Heart left ventricle (tissue), 16 donors: ENCODE measurements around the gene DCAF6. TPM values are rescaled to one million over a fixed set of nuclear protein-coding genes. Genes with fewer than 3 reads are reported as not detected.

Experiments used
- ATAC-seq, 4 donors: fragments of 200-7000 bp; cut with Tn5 transposase; one replicate each; pipeline ENCODE4 v1.9.1; 2020 to 2022; ENCODE audit warnings: moderate library complexity in 4 of 4, mild to moderate bottlenecking in 3 of 4, moderate number of reproducible peaks in 1 of 4
- DNase-seq, 5 donors: peaks; one replicate each; pipeline ENCODE4 v3.0.0-alpha.2; 2020
- H3K27ac ChIP-seq, 12 donors: fragments of 200-600 bp; sonication (generic) in 4 of 12; one replicate each; pipeline versions ENCODE4 v1.5.0 to v1.8.0; 2016 to 2022; ENCODE audit warnings: mild to moderate bottlenecking in 2 of 12
- H3K27me3 ChIP-seq, 9 donors: fragments of 200-600 bp; sonication (generic) in 2 of 9; one replicate each; pipeline versions ENCODE4 v1.5.1 to v1.8.0; 2016 to 2022; ENCODE audit warnings: mild to moderate bottlenecking in 3 of 9
- H3K36me3 ChIP-seq, 9 donors: fragments of 200-600 bp; sonication (generic) in 2 of 9; one replicate each; pipeline versions ENCODE4 v1.5.0 to v1.8.0; 2018 to 2022; ENCODE audit warnings: mild to moderate bottlenecking in 2 of 9
- H3K4me1 ChIP-seq, 12 donors: fragments of 200-600 bp; sonication (generic) in 4 of 12; one replicate each; pipeline versions ENCODE4 v1.5.0 to v1.8.0; 2016 to 2022; ENCODE audit warnings: mild to moderate bottlenecking in 3 of 12
- H3K4me3 ChIP-seq, 12 donors: fragments of 200-600 bp; sonication (generic) in 4 of 12; one replicate each; pipeline versions ENCODE4 v1.5.0 to v1.8.0; 2017 to 2022; ENCODE audit warnings: mild to moderate bottlenecking in 9 of 12, moderate library complexity in 4 of 12
- H3K9me3 ChIP-seq, 12 donors: fragments of 200-600 bp; sonication (generic) in 4 of 12; one replicate each; pipeline versions ENCODE4 v1.5.0 to v1.8.0; 2016 to 2022; ENCODE audit warnings: mild to moderate bottlenecking in 1 of 12
- POLR2A ChIP-seq, 2 donors: fragments of 450-650 bp; IDR thresholded peaks; one replicate each; pipeline ENCODE4 v1.6.1; 2017; ENCODE audit warnings: antibody characterized with exemption in 2 of 2, mild to moderate bottlenecking in 2 of 2, moderate library complexity in 2 of 2
- WGBS, 4 donors: extraction: QIAGEN DNeasy Blood & Tissue Kit in 2 of 4; methylation state at CpG; one replicate each; pipeline versions ENCODE4 v1.1.5 to v1.1.7; 2013 to 2018; 5-methylcytosine and 5-hydroxymethylcytosine counted together
- intact Hi-C, 10 donors: fragments of 100-400 bp; cut with DNase I; formaldehyde crosslinking; loops; one replicate each; pipeline versions ENCODE4 v1.11.1 to v1.14.2; 2022
- polyA plus RNA-seq, 2 donors: library from polyadenylated mRNA; stranded (reverse); fragments of 200-250 nt; gene quantifications; one replicate each; pipeline ENCODE4 v1.2.3, GENCODE V29; 2013
- total RNA-seq, 9 donors: library from RNA; depleted of rRNA in 2 of 9; stranded (reverse); fragments of >200 nt in 2 of 9; fragmentation: NEBNext Ultra II Directional in 3 of 9; extraction: Animal tissue kit (Norgen Biotek cat#: 25700) in 3 of 9; gene quantifications; one replicate each; pipeline versions ENCODE4 v1.1.0 to v1.2.4, GENCODE V29; 2016 to 2023
- TF ChIP-seq, protein P1 (sequence below), 12 donors: fragments of 200-600 bp; sonication (generic) in 4 of 12; IDR thresholded peaks; one replicate each; pipeline versions ENCODE4 v1.5.0 to v1.8.0; 2018 to 2022; ENCODE audit warnings: antibody characterized with exemption in 12 of 12, mild to moderate bottlenecking in 5 of 12
- donor health status: ischemic (EF 13 %, LVEDD 7.1; RV severe dilation, severe dysfunction).
- donor health status: healthy with polysubstance abuse.
- donor health status: DM: no; HTN: yes; CAD: no.
- donor health status: DM: no; HTN: no; CAD: no.
- donor health status: ischemic (EF 25% LVEDD 6.9; RV normal size, moderate dysfunction).
- donor health status: ischemic (EF 25% LVEDD 5.7; RV mildly dilated, moderate dysfunction).
- donor health status: healthy.
- donor health status: DM: yes; HTN: yes; CAD: no.
- donor health status: ischemic (EF 35%, LVEDD 5.7; RV mildly dilated, moderate dysfunction).
- donor health status: nonischemic (EF 11% LVEDD 7.7; RV severe dilation, severe dysfunction).
- donor health status: DM: yes; HTN: yes; CAD: no.
- donor health status: PGD.
- donor health status: ischemic (EF 29% LVEDD 5.4; RV normal size, mild dysfunction).
- donor health status: nonischemic (EF 23%, LVEDD 6.1; RV moderate dilation, normal function).

Gene DCAF6
- total and polyA plus RNA-seq, 11 donors: 66.9 to 245 (median 180) TPM

DNA sequence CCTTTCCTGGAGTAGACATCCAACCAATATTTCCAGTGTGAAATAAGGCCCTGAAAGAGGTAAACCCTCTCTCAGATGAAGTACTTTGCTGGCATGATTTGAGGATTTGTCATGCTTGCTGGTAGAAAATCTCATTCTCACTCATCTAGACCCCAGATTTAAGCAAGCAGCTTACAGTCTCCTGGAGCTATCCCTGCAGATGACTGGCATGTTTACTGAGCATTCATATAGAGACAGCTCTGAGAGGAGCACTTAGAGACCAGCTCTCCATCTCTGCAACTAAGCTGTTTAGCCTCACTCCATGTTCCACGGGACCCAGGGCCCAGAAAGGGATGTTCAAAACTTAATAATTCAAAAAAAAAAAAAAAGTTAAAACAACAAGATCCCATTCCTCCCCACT is 166.0 kb downstream of the DCAF6 start:
- intact Hi-C loops: loop anchor here in 1 of 10 donors (10.0 kb wide), 1 partner anchor 222 kb away; no protein-coding TSS in a partner anchor
- Histone ChIP-seq H3K36me3 (peaks cover 0 to 22% (median 0%) of the 10 kb centered on the region in 9 donors), H3K4me1 (no peaks in the 10 kb centered on the region), H3K9me3 (no peaks in the 10 kb centered on the region), H3K27ac (no peak overlapping the region), H3K4me3 (no peak overlapping the region), H3K27me3 (no peaks in the 10 kb centered on the region)
- TF ChIP-seq, protein P1, sequence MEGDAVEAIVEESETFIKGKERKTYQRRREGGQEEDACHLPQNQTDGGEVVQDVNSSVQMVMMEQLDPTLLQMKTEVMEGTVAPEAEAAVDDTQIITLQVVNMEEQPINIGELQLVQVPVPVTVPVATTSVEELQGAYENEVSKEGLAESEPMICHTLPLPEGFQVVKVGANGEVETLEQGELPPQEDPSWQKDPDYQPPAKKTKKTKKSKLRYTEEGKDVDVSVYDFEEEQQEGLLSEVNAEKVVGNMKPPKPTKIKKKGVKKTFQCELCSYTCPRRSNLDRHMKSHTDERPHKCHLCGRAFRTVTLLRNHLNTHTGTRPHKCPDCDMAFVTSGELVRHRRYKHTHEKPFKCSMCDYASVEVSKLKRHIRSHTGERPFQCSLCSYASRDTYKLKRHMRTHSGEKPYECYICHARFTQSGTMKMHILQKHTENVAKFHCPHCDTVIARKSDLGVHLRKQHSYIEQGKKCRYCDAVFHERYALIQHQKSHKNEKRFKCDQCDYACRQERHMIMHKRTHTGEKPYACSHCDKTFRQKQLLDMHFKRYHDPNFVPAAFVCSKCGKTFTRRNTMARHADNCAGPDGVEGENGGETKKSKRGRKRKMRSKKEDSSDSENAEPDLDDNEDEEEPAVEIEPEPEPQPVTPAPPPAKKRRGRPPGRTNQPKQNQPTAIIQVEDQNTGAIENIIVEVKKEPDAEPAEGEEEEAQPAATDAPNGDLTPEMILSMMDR (IDR thresholded peaks at IDR 0.05): no peak
- no peak for TF ChIP-seq POLR2A (IDR thresholded peaks at IDR 0.05)
- WGBS, 4 donors: 81 to 93% (median 88%) methylated on average over 1 of the region's 1 CpG
- DNase-seq (no peak), ATAC-seq (no peak)

- no peaks in the 10 kb centered on the region for H3K4me1 ChIP-seq
These were observed 168.1 kb downstream of the DCAF6 start for GRCh38 chr1:168104535-168104934.

DNA sequence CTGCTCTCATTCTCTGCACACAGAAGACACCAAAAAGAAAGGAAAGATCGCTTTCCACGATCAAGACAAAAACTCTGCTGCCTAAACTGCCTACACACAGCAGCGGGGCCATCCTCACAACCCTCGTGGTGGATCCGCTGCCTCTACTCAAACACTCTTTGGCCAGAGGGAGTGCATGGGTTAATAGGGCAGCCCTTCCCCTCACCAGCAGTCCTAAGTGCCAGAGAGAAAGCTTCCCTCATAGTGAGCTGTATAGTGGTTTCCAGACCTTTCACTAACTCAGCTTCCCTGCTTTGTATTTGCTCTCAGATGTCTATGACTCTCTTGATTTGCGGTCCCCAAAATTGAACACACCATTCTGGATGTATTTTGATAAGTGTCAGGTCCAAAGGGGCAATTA is 169.4 kb downstream of the DCAF6 start:
- Histone ChIP-seq H3K9me3 (no peaks in the 10 kb centered on the region), H3K27me3 (no peaks in the 10 kb centered on the region), H3K27ac (no peak overlapping the region), H3K36me3 (peaks cover 0 to 29% (median 0%) of the 10 kb centered on the region in 9 donors), H3K4me3 (no peak overlapping the region), H3K4me1 (no peaks in the 10 kb centered on the region)
- ATAC-seq (no peak), DNase-seq (no peak)
- intact Hi-C loops: loop anchor here in 1 of 10 donors (10.0 kb wide), 1 partner anchor 219 kb away; no protein-coding TSS in a partner anchor
- TF ChIP-seq, protein P1 (IDR thresholded peaks at IDR 0.05): no peak
- TF ChIP-seq POLR2A (IDR thresholded peaks at IDR 0.05): no peak
- 93 to 96% (median 94%) methylated on average over 6 of the region's 6 CpGs for WGBS, 4 donors

More at GRCh38 chr1:168104535-168104934, 168.1 kb downstream of the DCAF6 start:
- intact Hi-C loops: loop anchor here in 1 of 10 donors (10.0 kb wide), 1 partner anchor 220 kb away; no protein-coding TSS in a partner anchor
- 80 to 89% (median 83%) methylated on average over 10 to 11 of the region's 11 CpGs for WGBS, 4 donors
- Histone ChIP-seq H3K4me3 (no peak overlapping the region), H3K27ac (no peak overlapping the region), H3K27me3 (no peaks in the 10 kb centered on the region), H3K9me3 (no peaks in the 10 kb centered on the region), H3K36me3 (peaks cover 0 to 29% (median 0%) of the 10 kb centered on the region in 9 donors)
- TF ChIP-seq POLR2A (IDR thresholded peaks at IDR 0.05): no peak
- TF ChIP-seq, protein P1 (IDR thresholded peaks at IDR 0.05): no peak
- DNase-seq (no peak), ATAC-seq (no peak)

GRCh38 chr1:168106274-168106673 is 169.8 kb downstream of the DCAF6 start:
- no peak for ATAC-seq
- TF ChIP-seq, protein P1 (IDR thresholded peaks at IDR 0.05): no peak
- TF ChIP-seq POLR2A (IDR thresholded peaks at IDR 0.05): no peak
- DNase-seq: no peak
- Histone ChIP-seq H3K27ac (no peak overlapping the region), H3K9me3 (no peaks in the 10 kb centered on the region), H3K4me3 (no peak overlapping the region), H3K27me3 (no peaks in the 10 kb centered on the region), H3K4me1 (no peaks in the 10 kb centered on the region), H3K36me3 (peaks cover 0 to 29% (median 0%) of the 10 kb centered on the region in 9 donors)
- WGBS, 4 donors: 89 to 92% (median 90%) methylated on average over 8 of the region's 8 CpGs
- intact Hi-C loops: loop anchor here in 1 of 10 donors (10.0 kb wide), 1 partner anchor 219 kb away; no protein-coding TSS in a partner anchor
